Sigmoid colon (tissue), 7 donors: ENCODE data around the gene PIGM. TPM values are rescaled to one million over a fixed set of nuclear protein-coding genes. Genes with fewer than 3 reads are reported as not detected.

Experiments used
- DNase-seq: peaks from one replicate; pipeline ENCODE4 v3.0.0-alpha.2; 2019
- H3K27ac ChIP-seq, 4 donors: fragments of 200-600 bp; sonication (generic); one replicate each; pipeline ENCODE4 v1.5.1; 2016 to 2019; ENCODE audit warnings: mild to moderate bottlenecking in 1 of 4
- H3K27me3 ChIP-seq, 3 donors: fragments of 200-600 bp; sonication (generic); one replicate each; pipeline ENCODE4 v1.5.1; 2019; ENCODE audit warnings: mild to moderate bottlenecking in 1 of 3
- H3K36me3 ChIP-seq, 4 donors: fragments of 200-600 bp; sonication (generic); one replicate each; pipeline ENCODE4 v1.5.1; 2016 to 2019
- H3K4me1 ChIP-seq, 4 donors: fragments of 200-600 bp; sonication (generic); one replicate each; pipeline ENCODE4 v1.5.1; 2017 to 2019
- H3K4me3 ChIP-seq, 4 donors: fragments of 200-600 bp; sonication (generic); one replicate each; pipeline ENCODE4 v1.5.1; 2017 to 2019; ENCODE audit warnings: mild to moderate bottlenecking in 2 of 4, moderate library complexity in 1 of 4
- H3K9me3 ChIP-seq, 4 donors: fragments of 200-600 bp in 3 of 4; sonication (generic) in 3 of 4; one replicate each; pipeline versions ENCODE4 v1.5.1 to v1.6.1; 2013 to 2019
- EP300 ChIP-seq, 4 donors: sonication (generic); formaldehyde crosslinking; IDR thresholded peaks; one replicate each; pipeline ENCODE4 v1.6.1; 2017; ENCODE audit warnings: antibody characterized with exemption in 4 of 4
- POLR2A ChIP-seq, 2 donors: fragments of 450-650 bp; IDR thresholded peaks; one replicate each; pipeline ENCODE4 v1.6.1; 2016; ENCODE audit warnings: antibody characterized with exemption in 2 of 2, mild to moderate bottlenecking in 2 of 2, moderate library complexity in 2 of 2
- POLR2AphosphoS5 ChIP-seq, 4 donors: sonication (generic); formaldehyde crosslinking; IDR thresholded peaks; one replicate each; pipeline ENCODE4 v1.6.1; 2017; ENCODE audit warnings: antibody characterized with exemption in 4 of 4
- WGBS, 2 donors: extraction: QIAGEN DNeasy Blood & Tissue Kit; methylation state at CpG; one replicate each; pipeline ENCODE4 v1.1.7; 2013; 5-methylcytosine and 5-hydroxymethylcytosine counted together
- intact Hi-C: fragments of 100-400 bp; cut with DNase I; formaldehyde crosslinking; loops from one replicate; pipeline ENCODE4 v1.15.1; 2023
- polyA plus RNA-seq, 3 donors: library from polyadenylated mRNA; stranded (reverse); fragments of 200-250 nt; gene quantifications; one replicate each; pipeline ENCODE4 v1.2.3, GENCODE V29; 2013
- total RNA-seq, 4 donors: library from RNA; depleted of rRNA; stranded (reverse); fragments of >200 nt; gene quantifications; one replicate each; pipeline ENCODE4 v1.1.0, GENCODE V29; 2016
- TF ChIP-seq, protein P1 (sequence below), 4 experiments: fragments of 450-650 bp in 3 of 4; fragments of 200-600 bp in 1 of 4; IDR thresholded peaks; one replicate each; pipeline ENCODE4 v1.5.1; 2016 to 2019; ENCODE audit warnings: antibody characterized with exemption in 4 of 4, mild to moderate bottlenecking in 3 of 4, moderate library complexity in 2 of 4
- donor health status: healthy with polysubstance abuse.
- donor health status: Bipolar disorder and iron deficiency.
- donor health status: healthy.

PIGM gene
- total and polyA plus RNA-seq, 7 donors = 0.60 to 4.7 (median 3.6) TPM

DNA sequence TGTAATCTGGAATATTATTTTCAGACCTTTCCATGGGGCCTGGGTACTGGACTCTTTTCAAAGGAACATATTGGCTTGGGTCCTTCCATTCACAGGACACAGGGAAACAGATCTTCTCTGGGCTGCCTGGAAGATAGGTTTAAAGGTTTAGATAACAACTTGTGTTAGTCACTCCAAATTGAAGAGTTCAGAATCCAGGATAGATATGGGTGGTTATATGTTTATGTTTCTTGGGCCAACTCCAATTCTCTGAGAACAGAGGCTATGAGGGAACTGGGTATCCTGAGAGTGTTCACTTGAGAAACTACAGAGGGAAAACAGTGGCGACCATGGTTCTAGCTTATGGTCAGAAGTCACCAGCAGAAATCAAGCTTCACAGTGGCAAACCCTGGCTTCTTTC lies 8.7 kb upstream of the PIGM start:
- Histone ChIP-seq H3K27ac (no peak overlapping the region), H3K4me1 (no peaks in the 10 kb centered on the region), H3K36me3 (no peaks in the 10 kb centered on the region), H3K4me3 (no peak overlapping the region), H3K9me3 (no peaks in the 10 kb centered on the region), H3K27me3 (no peaks in the 10 kb centered on the region)
- intact Hi-C loops = no loop called here
- TF ChIP-seq POLR2AphosphoS5 (IDR thresholded peaks at IDR 0.05) (no peak), EP300 (IDR thresholded peaks at IDR 0.05) (no peak), POLR2A (IDR thresholded peaks at IDR 0.05) (no peak)
- TF ChIP-seq, protein P1, sequence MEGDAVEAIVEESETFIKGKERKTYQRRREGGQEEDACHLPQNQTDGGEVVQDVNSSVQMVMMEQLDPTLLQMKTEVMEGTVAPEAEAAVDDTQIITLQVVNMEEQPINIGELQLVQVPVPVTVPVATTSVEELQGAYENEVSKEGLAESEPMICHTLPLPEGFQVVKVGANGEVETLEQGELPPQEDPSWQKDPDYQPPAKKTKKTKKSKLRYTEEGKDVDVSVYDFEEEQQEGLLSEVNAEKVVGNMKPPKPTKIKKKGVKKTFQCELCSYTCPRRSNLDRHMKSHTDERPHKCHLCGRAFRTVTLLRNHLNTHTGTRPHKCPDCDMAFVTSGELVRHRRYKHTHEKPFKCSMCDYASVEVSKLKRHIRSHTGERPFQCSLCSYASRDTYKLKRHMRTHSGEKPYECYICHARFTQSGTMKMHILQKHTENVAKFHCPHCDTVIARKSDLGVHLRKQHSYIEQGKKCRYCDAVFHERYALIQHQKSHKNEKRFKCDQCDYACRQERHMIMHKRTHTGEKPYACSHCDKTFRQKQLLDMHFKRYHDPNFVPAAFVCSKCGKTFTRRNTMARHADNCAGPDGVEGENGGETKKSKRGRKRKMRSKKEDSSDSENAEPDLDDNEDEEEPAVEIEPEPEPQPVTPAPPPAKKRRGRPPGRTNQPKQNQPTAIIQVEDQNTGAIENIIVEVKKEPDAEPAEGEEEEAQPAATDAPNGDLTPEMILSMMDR (IDR thresholded peaks at IDR 0.05) = no peak
- no peak for DNase-seq
- WGBS, 2 donors = 95 to 99% methylated on average over 1 of the region's 1 CpG

DNA sequence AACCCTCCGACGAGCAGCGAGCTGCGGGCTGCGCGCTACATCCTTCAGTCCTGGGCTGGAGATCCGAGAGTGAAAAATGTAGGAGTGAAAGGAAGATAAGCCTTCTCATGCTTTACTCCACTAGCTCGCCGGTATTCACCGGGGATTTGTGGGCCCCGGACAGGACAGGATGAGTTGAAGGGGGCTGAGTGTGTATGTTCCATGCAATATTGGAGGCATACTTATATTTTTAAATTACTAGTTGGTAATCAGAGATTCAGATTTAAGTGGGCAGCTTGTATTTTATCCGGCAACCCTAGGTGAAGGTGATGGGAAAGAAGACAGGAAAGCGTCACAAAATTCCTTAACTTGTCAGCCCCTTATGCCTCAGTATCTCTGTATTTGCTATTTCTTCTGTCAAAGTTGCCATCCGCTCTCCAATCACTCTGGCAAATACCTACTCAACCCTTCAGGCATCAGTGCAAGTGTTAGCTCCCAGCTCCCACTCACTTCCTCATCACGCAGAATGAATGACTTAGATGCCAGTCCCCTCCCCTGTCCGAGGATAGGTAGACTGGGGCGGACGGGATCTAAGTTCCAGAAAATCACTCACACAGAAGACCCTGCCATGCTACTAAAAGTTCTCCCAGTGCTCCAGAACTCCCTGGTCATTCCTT lies 503 bp upstream of the PIGM start:
- no peaks in the 10 kb centered on the region for H3K27me3 ChIP-seq
- no peaks in the 10 kb centered on the region for H3K36me3 ChIP-seq
- H3K4me3 ChIP-seq = peak overlapping the region; percentile 76 to 86 (median 82)
- H3K27ac ChIP-seq = peak overlapping the region; percentile 73 to 82 (median 79)
- TF ChIP-seq, protein P1 (IDR thresholded peaks at IDR 0.05) = no peak
- TF ChIP-seq POLR2AphosphoS5 (IDR thresholded peaks at IDR 0.05) = no peak
- TF ChIP-seq POLR2A (IDR thresholded peaks at IDR 0.05) = no peak
- TF ChIP-seq EP300 (IDR thresholded peaks at IDR 0.05) = no peak
- 1 to 2% methylated on average over 18 of the region's 18 CpGs for WGBS, 2 donors
- H3K9me3 ChIP-seq = no peaks in the 10 kb centered on the region
- DNase-seq = no peak
- peaks cover 0 to 29% (median 23%) of the 10 kb centered on the region in 4 donors for H3K4me1 ChIP-seq
- intact Hi-C loops = loop anchor here (5.0 kb wide), 1 partner anchor 65 kb away; the partner anchor contains the start of gene IGSF8

DNA sequence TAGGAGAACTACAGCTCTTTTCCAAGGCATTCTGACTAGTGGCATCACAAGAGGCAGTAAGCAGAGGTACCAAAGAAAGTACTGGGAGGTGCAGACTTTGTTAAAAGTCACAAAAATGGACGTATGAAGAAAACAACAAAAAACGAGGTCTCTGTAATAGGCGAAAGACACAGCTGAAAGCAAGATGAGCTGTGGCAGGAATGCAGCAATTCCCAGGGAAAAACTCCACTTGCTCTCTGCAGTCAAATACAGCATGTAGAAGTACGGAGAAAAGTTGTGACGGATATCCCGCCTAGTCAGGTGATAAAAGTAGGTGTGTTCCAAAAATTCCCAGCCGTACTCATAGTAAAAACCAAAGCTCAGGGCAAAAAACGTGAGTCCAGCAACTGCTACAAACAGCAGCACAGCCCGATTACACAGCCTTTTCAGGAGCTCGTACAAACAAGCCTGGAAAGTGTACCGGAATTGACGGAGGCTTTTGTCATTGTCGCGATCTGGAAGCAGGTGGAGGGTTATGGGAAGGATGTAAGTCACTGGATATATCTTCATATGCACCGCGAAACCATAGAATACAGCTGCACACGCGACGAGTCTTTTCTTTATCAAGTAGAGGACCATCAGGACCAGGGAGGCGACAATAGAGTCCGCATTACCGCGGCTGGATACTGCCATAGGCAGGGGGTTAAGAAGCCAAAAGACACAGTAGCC lies 979 bp downstream of the PIGM start:
- intact Hi-C loops = loop anchor here (1.0 to 5.0 kb wide), 2 partner anchors 66 to 251 kb away; partner anchors contain the start of genes DUSP23 and IGSF8
- TF ChIP-seq POLR2AphosphoS5 (IDR thresholded peaks at IDR 0.05) (peak in 1 of 4 donors; percentile 6), POLR2A (IDR thresholded peaks at IDR 0.05) (no peak), EP300 (IDR thresholded peaks at IDR 0.05) (no peak)
- TF ChIP-seq, protein P1 (IDR thresholded peaks at IDR 0.05) = no peak

DNA sequence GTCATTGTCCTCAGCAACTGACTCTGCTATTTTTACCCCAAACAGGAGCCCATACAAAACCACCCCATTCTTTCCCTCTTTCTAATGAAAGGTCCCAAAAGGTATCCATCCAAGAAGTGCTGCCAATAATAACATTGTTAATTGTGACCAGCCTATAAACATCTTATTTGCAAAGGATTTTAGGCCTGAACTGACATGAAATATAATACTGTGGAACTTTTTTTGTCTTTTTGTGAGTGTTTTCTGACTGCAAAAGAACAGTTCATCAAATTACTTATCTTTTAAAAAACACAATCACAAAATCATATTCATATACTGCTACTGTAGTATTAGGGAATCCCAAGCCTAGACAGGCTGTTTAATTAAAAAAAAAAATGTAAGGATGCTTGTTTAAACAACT lies 3.4 kb downstream of the PIGM start:
- TF ChIP-seq EP300 (IDR thresholded peaks at IDR 0.05) (no peak), POLR2A (IDR thresholded peaks at IDR 0.05) (no peak), POLR2AphosphoS5 (IDR thresholded peaks at IDR 0.05) (no peak)
- TF ChIP-seq, protein P1 (IDR thresholded peaks at IDR 0.05) = no peak
- peaks cover 0 to 39% (median 28%) of the 10 kb centered on the region in 4 donors for H3K4me1 ChIP-seq
- no peak for DNase-seq
- no peaks in the 10 kb centered on the region for H3K36me3 ChIP-seq
- no peak overlapping the region for H3K4me3 ChIP-seq
- no peak overlapping the region for H3K27ac ChIP-seq
- H3K27me3 ChIP-seq = no peaks in the 10 kb centered on the region
- intact Hi-C loops = no loop called here
- no peaks in the 10 kb centered on the region for H3K9me3 ChIP-seq

More for the DNA sequence above, 979 bp downstream of the PIGM start:
- no peak for DNase-seq
- H3K27me3 ChIP-seq = no peaks in the 10 kb centered on the region
- H3K4me1 ChIP-seq = peaks cover 0 to 29% (median 23%) of the 10 kb centered on the region in 4 donors
- no peaks in the 10 kb centered on the region for H3K9me3 ChIP-seq
- WGBS, 2 donors = 3 to 11% methylated on average over 23 of the region's 23 CpGs
- H3K36me3 ChIP-seq = no peaks in the 10 kb centered on the region
- peak overlapping the region; percentile 73 to 82 (median 79) for H3K27ac ChIP-seq
- peak overlapping the region; percentile 76 to 86 (median 82) for H3K4me3 ChIP-seq
